GM18511 (cell line): Measurements from ENCODE around the gene PDXK.
A peak's percentile ranks its signal among the peaks of the same experiment; 100 is the strongest.

Source experiments
- ATAC-seq: cut with Tn5 transposase; IDR thresholded peaks from one replicate; pipeline ENCODE4 v1.9.1; 2021; ENCODE audit warnings: mild to moderate bottlenecking, moderate library complexity; ENCODE audit not compliant: unreplicated experiment

PDXK gene

DNA sequence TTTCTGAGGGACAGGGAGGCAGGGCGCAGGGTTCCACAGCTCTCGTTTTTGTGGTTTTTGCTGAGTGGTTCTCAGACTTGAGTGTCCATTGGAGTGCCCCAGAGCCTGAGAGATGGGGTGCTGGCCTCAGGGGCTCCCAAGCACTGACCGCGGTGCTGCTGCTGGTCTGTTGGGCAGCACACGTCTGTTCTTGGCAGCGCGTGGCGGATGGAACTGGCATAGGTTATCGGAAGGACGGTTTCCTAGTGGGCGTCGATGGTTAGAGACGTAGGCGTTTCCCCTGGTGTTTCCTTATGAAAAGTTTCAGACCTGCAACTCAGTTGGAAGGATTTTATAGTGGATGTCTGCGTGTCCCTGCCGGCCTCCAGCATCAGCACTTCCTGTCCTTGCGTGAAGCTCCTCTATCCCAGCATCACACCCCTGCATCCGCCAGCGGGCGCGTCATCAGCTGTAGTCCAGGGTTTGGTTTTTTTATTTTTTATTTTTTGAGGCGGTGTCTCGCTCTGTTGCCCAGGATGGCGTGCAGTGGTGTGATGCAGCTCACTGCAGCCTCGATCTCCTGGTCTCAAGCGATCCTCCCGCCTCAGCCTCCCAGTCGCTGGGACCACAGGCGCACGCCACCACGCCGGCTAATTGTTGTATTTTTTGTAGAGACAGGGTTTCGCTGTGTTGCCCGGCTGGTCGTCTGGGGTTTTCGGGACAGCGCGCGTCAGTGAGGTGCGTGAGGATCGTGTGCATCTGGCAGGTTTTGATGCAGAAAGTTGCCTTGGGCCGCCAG, 82.3 kb downstream of the PDXK start:
- ATAC-seq, result no peak

DNA sequence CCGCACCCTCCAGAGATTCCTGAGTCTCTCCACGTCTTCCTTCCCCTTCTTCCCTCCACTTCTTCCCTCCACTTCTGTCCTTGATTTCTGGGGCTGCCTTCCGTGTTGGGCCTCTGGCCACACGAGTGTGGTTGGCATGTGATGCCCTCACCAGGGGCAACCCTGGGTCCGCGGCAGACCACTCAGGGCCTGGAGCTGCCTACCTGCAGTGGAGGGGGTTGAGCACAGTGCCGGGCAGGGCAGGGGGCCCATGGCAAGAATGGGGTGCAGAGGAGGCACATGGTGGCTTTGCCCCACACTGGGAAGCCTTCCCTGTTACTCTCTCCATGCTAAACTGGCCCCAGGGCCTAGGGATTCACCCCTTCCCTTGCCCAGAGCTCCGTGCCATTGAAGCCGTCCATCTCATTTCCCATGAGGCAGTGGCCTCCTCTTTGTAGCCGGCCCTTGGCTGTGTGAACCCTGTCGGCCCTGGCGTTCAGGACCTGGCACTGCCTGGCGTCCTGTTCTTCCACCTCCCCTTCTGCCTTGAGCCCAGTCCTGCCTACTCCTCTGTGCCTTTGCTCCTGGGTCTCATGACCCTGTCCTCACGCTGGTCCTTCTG, 83.9 kb downstream of the PDXK start:
- no peak for ATAC-seq

DNA sequence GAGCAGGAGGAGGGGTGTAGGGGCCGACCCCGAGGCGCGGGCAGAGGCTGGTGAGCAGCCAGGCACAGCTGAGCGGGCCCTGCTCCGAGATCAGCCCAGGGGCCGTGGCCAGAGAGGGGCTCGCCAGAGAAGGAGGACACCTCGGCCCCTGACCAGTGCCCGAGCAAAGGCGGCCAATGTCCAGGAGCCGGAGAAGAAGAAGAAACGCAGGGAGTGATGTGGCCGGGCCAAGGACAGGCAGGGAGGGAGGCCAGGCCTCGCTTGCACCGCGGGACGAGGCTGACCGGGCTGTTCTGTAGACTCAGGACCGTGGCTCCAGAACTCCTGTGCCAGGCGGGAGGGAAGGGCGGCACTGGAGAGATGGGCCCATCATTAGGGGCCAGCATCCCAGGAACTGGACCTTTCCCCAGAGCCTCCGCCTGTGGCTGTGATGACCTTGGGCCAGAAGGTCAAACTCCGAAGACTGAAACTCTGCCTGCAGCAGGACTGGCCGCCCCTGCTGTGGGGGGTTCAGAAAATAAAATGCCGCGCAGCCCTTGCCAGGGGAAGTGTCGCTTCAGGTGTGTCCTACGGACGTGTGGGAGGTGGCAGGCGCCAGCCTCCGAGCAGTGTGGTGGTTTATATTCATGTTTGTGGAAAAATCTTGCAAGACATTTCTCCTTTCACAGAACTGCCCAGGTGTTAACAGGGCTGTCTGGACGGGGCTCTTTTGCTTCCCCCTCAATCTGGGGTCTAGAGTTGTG, 84.8 kb downstream of the PDXK start:
- no peak for ATAC-seq

DNA sequence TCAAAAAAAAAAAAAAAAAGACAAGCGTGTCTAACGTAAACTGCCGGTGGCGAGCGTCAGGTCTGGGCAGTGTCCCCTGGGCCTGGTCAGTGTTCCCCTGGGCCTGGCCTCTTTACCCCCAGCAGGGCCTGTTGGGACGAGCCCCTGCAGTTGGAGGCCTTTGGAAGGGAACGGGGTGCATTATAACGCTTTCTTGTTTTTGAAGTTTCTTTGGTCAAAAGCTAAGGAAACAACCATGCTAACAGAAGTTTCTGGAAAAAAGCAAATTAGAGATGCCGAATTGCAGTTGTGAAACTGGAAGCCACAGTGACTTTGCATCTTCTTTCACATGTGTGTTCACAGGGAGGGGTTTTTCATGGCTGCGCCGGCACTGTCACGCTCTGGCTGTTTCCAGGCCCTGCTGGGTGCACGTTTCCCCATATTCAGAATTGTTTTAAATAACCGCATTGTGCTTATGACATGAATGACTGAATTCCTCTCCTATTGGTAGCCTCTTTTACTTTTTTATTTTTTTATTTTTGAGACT, 86.4 kb downstream of the PDXK start:
- peak; percentile 84 for ATAC-seq

DNA sequence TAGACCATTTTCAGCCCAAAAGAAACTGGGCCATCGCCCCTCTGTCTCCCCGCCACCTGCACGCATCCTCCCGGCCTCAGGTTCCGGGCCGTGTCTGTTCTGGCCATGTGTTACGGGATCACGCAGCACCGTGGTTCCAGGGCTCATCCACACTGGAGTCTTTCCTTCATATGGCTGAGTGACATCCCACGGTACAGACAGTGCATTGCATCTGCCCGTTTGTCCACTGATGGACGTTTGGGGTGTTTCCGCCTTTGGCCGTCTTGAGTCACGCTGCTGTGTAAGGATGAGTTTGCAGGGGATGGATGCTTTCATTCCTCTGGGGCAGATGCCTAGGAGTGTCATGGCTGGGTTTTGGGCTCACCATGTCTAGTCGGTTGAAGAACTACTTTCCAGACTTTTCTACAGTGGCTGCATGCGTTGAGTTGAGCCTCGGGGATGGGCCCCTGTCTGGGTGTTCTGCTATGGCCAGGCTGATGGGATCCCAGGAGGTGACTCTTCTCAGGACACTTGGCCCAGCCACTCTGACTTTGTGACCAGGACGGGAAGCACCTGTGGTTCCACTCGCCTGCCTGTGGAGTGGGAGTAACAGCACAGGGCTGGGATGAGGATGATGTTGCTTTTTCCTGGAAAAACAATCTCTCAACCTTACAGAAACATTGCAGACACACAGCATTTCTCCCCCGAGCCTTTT, 87.2 kb downstream of the PDXK start:
- no peak for ATAC-seq

DNA sequence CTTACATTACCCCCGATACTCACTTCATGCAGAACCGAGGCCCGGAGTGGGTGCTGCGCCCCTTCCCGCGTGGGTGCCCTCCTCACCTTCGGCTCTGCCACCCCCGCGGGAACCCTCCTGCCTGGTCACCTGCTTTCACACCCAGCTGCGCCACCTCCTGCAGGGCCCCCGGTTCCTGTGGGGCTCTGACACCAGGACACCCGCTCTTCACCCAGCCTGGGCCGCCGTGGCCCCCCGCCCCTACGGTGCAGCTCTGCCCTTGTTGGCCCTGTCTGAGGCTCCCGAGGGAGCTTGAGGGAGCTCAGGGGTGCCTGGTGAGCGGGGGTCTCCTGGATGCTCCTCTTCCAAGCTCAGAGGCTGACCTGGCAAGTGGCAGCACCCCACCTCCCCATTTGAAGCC, 89.4 kb downstream of the PDXK start:
- ATAC-seq, result no peak

DNA sequence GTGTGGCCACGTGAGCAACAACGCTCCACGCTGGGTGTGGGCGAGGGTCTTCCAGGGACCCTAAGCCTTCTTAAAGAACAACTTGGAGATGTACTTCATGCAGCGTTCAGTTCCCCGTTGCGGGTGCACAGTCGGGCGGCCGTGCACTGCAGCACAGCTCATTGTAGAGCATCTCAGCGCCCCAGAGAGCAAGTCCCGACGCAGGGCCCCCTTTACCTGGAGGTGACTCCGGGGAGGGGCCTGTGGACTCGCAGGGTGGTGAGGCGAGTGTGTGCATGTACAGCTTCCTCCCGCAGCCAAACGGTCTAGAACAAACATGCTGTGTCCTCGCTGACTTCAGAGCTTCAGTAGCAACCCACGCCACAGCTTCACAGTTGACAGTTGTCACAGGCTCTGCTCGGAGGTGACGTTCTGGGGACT, 89.9 kb downstream of the PDXK start:
- no peak for ATAC-seq

DNA sequence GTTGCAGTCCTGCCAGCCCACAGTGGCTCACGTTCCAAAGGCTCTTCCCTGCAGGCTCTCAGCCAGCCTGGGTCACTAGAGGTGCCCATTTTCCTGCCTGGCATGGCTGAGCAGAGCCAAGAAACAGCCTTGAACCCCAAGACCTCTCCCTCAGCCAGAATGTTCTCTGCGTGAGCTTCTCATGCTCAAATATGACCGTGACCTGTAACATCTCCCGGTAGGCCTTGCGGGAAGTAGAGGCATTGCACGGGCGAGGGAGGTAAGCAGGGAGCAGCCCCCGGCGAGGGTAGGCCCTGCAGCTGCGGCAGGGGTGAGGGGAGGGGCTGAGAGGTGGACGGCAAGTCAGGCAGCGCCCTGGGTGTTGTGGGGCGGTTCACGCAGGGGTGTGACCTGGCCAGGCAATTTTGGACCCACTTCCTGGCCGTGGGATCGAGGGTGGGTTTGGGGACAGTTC, 90.4 kb downstream of the PDXK start:
- no peak for ATAC-seq

DNA sequence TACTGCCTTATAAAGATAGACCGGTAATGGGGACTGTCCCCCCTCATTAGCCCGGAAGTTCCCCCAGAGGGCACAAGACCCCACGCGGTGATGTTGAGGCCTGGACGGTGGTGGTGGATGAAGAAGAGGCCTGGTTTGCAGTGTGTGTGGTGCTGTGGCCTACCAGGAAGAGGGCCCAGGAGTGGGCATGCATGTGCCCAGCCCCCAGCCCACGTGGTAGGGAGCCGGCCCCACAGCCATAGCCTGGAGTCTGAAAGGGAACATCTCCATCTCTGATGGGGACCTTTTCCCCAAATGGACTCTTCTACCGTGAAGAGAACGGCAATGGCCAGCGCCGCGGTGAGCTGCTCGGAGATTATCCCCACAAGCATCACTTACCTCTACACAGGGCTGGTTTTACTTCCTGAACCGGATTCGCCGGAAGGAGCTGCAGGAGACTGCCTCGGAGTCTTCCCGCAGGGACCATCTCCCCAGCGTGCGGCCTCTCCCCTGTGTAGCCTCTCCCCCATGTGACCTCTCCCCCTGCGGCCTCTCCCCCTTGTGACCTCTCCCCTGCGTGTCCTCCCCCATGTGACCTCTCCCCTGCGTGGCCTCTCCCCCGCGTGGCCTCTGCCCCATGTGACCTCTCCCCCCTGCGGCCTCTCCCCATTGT, 91.0 kb downstream of the PDXK start:
- ATAC-seq, result no peak

DNA sequence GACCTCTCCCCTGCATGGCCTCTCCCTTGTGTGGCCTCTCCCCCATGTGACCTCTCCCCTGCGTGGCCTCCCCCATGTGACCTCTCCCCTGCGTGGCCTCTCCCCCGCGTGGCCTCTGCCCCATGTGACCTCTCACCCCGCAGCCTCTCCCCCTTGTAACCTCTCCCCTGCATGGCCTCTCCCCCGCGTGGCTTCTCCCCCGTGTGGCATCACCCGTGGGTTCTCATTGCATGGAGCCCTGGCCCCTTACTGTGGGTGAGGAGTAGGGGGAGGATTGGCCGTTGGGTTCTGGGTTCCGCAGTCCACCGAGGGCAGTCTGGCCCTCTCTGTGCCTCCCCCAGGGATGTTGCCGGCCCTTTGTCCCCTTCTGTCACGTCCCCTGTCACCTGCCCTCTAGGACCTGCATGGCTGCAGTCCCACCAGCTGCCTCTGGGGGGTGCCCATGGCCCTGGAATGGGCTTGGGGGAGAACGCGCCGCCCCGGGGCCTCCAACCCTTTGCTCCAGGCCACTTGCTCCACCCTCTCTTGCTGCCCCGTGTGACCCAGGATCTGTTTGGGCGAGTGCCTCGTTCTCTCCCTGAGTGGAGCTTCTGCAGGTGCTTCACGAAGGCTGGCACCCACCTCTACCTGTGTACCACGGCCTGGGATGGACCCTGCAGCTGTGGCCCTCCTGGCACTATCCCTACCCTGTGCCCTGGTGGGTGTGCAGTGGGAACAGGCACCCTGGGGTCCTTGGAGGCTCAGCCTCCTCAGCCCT, 91.8 kb downstream of the PDXK start:
- peak; percentile 65 for ATAC-seq

DNA sequence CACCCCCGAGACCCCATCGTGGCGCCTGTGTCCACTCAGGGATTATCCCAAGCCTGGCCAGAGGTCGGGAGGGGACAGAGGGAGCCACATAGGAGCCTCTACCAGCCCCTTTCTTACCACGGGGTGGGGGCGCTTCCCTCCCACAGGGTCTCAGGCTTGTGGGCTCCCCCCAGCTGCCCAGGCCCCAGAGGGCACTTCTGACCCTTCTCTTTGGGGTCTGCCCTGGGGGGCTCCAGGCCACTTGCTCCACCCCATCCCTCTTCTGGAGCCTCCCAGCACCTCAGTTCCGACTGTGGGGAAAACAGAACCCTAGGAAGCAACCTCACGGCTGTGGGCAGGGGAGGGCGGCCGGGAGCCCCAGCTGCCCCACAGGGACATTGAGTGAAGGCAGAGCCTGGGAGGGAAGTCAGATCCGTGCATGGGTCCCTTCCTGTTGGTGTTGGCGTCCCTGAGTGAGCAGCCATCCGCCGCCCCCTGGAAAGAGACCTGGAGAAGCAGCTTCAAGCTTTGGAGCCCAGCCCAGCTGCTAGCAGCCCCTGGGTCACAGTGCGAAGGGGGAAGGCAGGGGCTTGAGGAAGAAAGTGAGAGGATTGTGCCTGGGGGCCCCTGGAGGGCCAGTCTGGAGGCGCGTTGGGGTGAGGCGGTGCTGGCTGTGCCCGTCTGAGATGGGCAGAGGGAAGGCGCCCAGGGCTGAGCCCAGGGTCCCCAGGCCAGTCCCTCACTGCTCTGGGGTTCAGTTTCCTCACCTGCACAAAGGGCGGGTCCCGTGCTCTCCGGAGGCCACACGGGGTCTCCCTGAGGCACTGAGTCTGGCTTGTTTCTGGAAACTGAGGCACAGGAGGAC, 92.6 kb downstream of the PDXK start:
- ATAC-seq, result no peak
